ENCODE measurements around the gene NXF1.
"Not testable (repeated sequence)": the region's sequence is repeated elsewhere in the genome, so short reads cannot be mapped to it uniquely, and the experiment has no call there.

The NXF1 gene

DNA sequence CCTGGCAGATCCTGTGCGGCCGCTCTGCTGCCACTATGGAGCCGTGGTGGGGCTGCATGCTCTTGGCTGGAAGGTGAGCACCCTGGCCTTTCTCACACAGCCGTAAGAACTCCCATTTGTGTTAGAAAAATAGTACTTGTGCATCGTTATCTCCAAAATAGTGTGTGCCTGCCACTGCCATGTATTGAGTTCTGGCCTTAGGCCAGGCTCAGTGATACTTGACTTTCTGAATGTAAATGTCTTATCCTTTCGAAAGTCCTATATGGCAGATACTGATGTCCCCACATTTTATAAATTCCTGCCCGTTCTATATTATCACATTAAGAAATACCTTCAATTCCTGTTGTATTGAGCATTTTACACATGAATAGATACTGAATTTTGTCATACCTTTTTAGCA, 22.5 kb downstream of the NXF1 start:
- no peak for DNase-seq

DNA sequence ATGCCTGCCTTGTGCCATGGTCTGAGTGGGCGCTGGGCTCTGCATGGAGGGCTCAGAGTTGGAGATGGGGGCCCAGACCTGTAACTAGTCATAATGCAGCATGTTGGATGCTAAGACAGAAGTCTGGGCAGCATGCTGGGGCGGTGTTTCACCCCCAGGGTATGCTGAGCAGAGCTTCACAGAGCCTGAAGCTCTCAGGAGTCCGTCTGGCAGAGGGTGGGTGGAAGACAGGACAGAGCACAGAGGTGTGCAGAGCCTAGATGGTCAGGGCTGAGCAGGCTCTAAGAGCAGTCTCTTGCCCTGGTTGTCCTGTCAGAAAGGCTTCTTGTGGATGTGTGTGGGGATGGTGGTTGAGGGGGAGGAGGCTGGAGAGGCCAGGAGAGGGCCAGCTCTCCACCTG, 26.8 kb downstream of the NXF1 start:
- DNase-seq, result no peak

DNA sequence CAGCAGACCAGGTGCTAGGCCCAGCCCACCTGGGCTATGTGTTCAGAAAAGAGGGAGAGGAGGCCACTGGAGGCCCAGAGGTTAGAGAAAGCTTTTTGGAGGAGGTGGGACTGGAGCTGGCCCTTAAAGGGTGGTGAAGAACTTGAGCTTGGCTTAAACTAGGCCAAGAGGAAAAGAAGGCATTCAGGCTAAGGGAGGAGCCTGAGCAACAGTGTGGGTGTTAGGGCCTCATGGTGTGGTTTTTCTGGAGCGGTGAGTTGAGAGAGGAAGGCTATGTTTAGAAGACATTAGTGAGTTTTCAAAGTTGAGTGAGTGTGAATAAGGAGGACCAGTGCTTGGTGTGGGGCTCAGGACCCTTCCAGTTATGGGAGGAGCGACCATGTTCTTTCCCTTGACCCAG, 27.9 kb downstream of the NXF1 start:
- DNase-seq, result no peak

DNA sequence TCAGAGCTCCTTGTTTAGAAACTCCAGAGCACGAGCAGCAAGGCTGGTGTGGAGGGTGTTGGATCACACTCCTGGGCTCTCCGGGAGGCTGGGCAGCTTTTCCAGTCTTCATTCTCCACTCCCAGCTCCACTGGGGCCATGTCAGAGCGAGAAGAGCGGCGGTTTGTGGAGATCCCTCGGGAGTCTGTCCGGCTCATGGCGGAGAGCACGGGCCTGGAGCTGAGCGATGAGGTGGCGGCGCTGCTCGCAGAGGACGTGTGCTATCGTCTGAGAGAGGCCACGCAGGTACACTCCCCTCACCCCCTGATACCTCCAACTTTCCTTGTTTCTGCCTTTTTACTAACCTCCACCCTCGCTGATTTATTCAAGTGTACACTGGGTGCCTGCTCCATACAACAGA, 29.6 kb downstream of the NXF1 start:
- DNase-seq, result no peak

DNA sequence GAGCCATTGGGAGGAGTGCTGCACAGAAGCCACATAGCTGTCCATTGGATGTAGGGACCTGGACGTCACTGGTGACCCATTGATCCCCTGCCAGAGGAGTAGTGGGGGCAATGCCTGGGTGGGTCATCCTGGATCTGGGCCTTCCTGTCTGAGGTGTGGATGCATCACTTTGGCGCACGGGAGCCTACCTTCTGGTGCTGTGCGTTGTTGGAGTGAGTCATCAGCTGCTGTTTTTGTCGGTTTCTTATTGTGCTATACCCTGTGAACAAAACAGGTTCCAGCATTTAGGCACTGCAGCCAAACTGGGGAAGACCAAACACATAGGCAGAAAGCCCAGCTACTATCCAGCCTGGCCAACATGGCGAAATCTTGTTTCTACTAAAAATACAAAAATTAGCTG, 30.8 kb downstream of the NXF1 start:
- DNase-seq, result no peak

DNA sequence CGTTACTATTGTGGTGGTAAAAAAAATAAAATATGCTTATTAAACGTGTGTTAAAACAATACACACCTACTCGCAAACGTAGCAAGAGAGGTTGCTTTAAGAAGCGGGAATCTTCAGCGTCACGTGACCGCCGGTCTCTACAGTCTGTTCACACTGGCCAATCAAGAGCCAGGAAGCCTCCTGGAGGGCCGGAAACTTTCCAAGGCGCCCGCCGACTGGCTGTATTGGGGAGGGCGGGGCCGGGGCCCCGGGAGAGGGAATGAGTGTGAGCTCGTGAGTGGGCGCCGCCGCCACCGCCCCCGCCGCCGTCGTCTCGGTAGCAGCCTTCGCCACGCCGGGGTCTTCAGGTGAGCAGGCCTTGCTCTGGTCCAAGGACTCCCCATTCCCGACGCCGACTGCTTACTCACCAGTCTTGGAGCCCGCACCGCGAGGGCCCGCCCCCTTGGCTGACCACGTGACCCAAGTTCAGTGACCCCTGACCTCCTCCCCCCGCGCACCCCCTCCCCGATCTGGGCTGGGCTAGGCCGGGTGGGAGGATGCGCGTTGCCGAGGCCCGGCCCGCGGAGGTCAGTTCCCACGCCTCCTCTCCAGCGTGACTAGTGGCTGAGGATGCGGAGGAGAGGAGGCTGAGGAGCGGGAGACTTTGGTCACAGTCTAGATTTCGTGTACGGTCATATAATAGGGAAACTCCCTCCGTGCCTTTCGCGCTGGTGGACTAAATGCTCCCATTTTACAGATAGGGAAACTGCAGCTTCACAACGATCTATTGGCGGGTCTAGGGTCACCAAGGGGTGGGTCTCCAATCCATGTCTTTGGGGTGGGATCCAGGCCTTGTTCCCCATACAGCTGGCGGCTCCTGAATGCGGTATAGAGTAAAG, 33.9 kb downstream of the NXF1 start, which contains the start of gene TAF6L:
TAF6L (plus strand) TSS at position 253 of the 878 bp plus-strand sequence. CDS start 4,388 bp downstream, outside the sequence.
- DNase-seq, result peak; percentile 97

DNA sequence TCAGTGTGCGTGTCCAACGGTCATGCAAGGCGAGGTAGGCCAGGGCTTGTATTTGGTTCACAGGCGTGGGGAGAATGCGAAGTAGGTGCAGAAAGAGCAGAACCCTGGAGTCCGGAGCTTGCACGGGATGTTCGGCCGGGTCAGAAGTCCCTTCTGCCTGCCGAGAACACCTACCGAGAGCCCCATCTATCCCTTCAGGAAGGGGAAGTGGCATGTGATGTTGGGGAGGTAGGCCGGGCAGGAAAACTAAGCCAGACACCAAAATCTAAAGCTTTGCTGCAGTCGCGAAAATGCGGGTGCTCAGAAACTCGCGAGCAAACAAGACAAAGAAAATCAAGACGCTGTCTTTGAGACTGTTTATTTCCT, 34.5 kb downstream of the NXF1 start:
- DNase-seq, result no peak

DNA sequence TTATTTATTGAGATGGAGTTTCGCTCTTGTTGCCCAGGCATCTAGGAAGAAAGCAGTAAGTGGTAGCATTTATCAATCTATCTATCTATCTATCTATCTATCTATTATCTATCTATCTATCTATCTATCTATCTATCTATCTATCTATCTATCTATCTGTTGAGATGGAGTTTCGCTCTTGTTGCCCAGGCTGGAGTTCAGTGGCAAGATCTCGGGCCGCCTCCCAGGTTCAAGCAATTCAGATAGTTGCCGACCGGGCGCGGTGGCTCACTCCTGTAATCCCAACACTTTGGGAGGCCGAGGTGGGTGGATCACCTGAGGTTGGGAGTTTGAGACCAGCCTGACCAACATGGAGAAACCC, 44.4 kb downstream of the NXF1 start:
- DNase-seq, result not testable (repeated sequence)

DNA sequence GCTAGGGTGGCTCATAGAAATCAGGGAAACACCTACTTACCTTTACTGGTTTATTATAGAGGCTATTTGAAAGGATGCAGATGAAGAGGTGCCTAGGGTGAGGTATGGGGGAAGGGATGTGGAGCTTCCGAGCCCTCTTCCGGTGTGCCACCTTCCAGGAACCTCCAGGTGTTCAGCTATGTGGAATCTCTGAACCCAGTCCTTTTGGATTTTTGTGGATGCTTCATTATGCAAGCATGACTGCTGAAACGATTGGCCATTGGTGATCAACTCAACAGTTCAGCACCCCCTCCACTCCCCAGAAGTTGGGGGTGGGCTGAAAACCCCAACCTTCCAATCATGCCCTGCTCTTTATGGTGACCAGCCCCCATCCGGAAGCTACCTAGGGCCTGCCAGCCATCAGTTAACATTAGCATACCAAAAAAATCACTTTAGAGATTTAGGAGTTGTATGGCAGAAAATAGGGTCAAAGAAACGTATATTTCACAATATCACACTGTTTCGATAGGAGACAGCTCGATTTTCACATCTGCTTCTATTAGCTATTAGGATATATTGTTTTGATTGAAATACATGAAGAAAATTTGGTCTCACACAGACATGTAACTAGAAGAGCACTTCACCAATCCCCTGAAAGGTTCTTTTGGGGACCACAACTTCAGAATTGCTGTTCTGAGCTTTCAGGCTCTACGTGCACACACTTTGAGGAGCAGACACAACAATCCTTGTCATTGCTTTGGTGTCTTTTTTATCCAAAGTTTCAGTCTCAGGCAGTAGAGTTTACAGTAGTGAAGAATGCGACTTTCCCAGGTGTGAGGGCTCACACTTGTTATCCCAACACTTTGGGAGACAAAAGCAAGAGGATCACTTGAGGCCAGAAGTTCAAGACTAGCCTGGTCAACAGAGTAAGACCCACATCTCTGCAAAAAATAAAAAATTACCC, 47.1 kb downstream of the NXF1 start:
- DNase-seq, result no peak

DNA sequence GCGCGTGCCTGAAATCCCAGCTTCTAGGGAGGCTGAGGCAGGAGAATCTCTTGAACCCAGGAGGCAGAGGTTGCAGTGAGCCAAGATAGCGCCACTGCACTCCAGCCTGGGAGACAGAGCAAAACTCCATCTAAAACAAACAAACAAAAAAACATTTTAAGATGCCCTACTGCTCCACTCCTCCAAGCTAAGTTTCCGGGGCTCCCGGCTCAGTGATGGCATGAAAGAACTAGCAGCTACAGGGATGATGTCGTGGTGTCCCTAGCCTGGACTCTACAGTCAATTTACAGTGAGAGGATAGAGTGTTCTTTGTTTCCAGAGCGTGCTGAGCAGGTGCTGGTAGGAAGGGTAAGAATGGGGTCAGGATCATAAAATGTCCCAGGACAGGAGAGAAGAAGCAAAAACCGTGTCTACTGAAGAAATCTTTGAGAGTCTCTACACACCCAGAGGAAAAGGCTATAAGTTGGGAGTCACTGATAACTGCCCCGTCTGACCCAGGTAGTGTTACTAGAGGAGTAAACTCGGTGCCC, 50.1 kb downstream of the NXF1 start:
- no peak for DNase-seq

DNA sequence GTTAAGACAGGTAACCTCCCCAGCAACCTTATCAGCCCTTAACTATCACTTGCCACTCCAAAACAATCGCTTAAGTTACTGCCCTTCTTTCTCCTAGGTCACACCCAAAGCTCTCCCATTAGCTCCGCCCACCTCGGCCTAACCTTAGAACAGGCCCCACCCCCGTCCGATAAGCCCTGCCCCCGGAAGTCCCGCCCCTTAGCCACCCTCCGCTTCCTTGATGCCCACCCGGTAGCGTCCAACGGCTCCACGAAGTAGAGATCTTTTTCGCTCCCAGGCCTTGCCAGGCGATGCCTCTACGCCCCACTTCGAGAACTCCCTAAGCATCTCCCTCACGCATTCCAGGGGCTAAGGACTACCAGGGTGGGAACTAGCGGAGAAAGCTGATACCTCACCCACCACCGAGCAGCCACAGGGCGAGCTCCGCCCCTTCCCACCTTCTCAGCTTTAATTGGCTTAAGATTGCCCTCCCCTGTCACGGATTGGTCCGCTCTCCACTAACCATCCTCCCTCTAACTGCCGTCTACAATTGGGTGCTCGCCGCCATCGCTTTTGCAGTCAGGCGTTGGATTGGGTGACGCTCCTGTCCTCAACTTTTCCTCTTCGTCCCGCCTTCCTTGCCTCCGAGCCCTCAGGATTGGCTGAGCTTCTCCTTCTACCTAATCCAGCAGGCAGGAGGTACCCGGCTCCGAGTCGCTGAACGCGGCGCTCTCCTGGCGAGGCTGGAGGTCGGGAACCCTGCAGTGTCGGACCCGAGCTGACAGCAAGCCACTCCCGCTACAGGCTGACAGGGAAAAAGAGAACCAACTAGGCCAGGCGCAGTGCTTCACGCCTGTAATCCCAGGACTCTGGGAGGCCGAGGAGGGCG, 51.3 kb downstream of the NXF1 start, which contains the start of gene ZBTB3:
ZBTB3 (minus strand) TSS at position 425 of the 868 bp plus-strand sequence. CDS start 496 bp downstream, outside the sequence.
- peak; percentile 97 for DNase-seq

DNA sequence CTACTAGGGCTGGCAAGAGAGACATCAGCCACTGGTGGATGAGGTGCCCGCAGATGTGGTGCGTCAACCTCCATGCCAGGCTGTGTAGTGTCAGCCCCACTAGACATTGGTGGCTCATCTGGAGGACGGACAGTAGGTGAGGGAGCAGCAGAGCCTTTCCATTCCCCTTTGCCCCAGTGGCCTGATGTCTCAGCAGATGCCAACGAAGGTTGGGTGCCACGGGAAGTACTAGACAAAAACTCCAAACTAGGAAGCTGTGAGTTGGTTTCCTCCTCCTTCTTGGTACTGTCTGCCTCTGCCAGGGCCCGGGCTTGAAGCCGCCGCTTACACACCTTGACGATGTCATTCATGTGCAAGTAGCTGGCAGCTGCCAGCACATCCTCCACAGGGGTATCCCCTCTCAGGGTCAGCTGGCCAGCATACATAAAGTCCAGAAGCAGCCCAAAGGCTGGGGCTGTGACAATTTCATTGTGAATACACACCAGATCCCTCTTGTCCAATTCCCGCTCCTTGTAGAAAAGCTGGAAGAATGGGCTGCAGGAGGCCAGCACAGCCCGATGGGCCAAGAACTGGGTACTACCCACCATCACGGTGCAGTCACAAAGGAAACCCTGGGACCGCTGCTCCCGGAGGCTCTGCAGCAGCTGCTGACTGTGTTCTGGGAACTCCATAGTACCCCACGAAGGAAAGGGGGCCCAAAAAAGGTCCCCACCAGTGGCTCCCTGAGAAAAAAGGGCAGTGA, 52.1 kb downstream of the NXF1 start:
- DNase-seq, result no peak

DNA sequence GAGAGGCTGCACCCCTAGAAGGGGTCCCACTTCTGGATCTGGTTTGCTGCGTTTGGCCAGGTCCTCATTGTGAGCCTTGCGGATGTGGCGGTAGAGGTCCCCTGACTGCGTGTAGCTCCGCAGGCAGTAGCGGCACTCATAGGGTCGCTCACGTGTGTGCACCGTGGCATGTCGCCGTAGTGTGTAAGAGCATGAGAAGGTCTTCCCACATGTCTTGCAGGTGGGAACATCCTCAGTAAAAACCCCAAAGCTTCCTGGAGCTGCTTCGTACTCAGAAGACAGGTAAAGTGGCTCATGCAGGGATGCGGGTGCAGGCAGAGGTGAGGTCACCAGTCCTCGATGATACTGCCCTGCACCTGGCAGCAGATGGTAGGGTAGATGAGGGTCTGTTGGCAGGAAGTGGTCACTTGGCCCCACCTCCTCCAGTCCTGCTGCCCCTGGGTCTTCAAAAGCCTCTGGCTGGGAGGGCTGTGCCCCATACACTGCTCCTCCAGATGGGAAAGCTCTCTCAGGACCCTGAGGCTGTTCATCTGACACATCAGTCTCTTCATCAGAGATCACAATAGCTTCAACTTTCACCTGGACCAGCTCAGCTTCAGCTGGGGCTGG, 53.0 kb downstream of the NXF1 start:
- DNase-seq, result no peak

DNA sequence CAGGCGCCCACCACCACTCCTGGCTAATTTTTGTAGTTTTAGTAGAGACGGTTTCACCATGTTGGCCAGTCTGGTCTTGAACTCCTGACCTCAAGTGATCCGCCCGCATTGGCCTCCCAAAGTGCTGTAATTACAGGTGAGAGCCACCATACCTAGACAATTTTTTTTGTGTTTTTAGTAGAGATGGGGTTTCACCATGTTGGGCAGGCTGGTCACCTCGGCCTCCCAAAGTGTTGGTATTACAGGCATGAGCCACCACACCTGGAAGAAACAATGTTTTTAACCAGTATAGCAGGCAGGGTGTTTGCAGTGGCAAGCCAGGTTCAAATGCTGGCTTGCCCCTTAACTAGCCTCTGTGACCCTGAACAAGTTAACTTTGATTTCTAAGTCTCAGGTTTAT, 55.3 kb downstream of the NXF1 start:
- not testable (repeated sequence) for DNase-seq

DNA sequence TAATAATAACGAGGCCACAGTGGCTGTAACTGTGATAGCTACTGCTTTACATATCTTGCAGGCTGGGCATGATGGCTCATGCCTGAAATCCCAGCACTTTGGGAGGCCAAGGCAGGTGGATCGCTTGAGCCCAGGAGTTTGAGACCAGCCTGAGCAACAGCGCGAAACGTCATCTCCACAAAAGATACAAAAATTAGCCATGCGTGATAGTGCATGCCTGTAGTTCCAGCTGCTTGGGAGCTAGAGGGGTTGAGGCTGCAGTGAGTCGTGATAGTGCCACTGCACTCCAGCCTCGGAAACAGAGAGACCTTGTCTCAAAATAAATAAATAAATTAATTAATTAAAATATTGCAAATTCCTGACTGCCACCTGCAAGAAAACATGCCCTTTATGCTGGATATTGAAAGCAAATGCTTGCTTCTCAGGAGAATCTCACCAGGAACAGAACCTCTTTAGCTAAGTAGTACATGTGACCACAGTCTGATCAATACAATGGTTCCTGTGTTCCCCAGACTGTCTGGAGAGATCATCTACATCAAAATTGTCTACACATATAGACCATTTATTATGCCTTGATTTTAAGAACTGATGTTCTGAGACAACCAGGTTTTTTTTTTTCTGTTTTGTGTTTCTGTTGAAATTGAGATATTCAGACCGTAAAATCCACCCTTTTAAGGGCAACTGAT, 57.6 kb downstream of the NXF1 start:
- no peak for DNase-seq
